GM15510 (cell line): ENCODE data around the gene HMX1.

ENCODE experiments used
- POLR2A ChIP-seq: IDR thresholded peaks from 3 replicates; pipeline ENCODE4 v1.6.1; 2011; ENCODE audit warnings: borderline replicate concordance; ENCODE audit not compliant: insufficient read length; ENCODE audit errors: extremely low read depth

HMX1 gene

DNA sequence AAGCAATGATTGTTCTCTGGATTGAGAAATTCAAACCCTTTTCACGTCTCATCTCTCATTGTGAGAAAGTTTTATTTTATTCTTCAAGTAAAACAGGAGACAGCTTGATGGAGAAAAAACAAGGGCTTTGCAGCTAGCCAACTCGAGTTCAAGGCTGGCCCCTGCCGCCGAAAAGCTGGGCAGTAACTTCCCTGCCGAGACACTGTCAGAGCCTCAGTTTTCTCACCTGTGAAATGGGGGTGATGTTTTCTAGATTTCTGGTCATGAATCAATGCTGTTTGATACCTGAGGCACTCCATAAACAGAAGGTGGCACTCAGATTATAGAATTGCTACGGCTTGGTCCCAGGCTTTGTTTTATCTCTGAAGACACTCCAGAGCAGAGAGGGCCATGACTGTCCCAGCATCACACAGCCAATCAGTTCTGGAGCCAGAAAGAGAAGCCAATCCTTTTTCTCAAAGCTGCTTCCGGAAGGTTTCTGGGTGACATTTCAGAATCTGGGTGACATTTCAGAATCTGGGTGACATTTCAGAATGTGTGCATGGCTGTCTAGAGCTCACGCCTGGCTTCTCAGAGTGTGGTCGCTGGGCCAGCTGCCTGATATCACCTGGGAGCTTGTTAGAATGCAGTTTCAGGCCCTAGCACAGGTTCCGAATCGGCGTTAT is 33.2 kb downstream of the HMX1 start:
- TF ChIP-seq POLR2A = no peak

DNA sequence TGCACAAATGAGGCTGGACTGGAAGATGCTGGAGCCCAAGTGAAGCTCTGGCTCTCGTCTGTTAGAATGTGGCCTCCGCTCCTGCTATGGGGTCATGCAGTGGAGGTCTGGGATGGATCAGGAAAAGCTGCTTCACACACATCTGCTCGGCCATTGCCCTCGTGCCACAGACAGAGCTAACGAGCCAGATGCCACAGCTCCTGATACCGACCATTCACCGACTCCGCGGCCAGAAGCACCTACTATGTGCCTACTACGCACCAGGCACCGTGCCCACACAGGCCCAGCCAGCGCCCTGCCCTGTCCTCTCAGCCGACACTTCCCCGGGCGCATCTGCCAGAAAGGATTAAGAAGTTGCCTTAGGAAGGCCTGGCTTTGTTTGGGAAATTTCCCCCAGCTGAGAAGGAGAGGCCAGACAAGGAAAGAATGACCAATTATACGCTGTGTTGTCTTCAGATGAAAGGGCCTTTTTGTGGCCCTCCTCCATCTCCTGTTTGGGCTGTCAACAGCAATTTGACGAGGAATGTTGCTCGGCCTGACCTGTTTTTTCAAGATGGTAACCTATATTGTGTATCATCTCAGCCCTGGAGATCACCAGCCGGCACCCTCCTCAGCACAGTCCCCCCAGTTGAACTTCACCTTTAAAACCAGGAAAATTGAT is 34.3 kb downstream of the HMX1 start:
- no peak for TF ChIP-seq POLR2A

DNA sequence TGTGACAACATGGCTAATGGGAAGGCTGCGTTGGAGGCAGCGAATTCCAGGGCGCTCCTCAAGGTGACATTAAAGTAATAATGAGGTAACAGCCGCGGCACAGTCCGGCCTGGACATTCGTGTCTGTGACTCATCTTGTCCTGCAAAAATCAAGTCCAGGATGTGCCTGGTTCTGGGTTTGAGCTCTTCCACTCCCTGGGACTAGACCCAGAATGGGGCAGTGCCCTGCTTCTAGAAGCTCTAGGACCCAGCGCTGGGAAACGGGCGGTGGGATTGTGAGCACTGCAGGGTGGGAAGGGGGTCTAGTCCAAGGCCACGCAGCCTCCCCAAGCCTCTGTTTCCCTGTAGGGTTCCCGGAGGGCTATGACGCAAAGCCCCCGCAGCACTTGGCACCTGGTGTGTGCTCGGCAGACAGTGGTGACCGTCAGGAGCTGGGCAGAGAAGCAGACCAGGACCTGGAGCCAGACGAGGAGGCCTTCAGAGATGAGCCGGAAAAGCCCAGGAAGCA is 34.9 kb downstream of the HMX1 start:
- no peak for TF ChIP-seq POLR2A

- TF ChIP-seq POLR2A = no peak
Measured at GRCh38 chr4:8835521-8836365, 35.9 kb downstream of the HMX1 start.

DNA sequence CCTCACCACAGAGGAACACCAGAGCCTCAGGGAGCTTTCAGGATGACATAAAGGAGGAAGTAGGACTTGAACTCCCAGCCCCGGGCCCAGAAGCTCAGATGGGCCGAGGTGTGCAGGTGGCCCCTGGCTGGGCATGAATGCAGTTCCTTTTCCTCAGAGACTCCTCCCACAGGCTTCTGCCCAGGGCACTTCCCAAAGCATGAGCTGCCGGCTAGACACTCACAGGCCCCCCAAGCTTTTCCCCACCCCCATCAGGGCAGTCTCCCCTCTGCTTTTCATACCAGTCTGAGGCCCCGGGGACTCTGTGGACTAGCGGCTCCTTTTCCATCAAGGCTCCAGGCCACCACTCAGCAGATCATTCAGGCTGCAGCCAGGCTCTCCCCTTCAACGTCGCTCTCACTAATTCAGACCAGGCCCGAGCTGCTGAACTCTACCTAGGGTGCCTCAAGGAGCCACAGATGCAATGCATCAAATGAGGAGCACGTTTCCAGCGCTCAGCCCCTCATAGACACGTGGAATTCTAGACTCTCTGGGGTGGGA is 36.9 kb downstream of the HMX1 start:
- no peak for TF ChIP-seq POLR2A

GRCh38 chr4:8832113-8832915 is 39.3 kb downstream of the HMX1 start:
- no peak for TF ChIP-seq POLR2A

GRCh38 chr4:8831221-8832112 is 40.2 kb downstream of the HMX1 start:
- TF ChIP-seq POLR2A = no peak

DNA sequence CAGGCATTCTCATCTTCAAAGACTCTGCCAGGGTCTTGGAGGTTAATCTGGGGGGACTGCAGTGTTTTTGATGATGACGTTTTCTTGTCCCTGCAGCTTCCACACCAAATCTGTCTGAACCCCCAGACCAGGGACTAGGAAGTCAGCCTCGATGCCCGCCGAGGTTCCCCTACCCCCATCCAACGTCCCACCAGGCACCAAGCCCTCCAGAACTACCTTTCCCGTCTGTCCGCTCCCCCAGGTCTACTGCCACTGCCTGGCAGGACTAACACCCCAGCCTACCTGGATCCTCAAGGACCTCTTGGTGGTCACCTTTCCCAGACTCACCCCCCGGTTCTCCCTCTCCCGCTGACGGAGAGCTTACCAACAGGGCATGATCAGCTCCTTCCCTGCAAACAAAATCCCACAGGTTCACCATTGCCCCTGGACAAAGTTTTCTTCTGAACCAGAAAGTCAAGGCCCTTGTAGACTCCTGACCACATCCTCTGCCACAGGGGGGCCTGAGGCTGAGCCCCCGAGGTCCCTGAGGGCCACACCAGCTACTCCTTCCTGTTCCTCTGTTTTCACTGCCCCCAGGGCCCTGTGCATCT is 40.9 kb downstream of the HMX1 start:
- TF ChIP-seq POLR2A = no peak

- no peak for TF ChIP-seq POLR2A
Measured at GRCh38 chr4:8830056-8830455, 41.6 kb downstream of the HMX1 start.

DNA sequence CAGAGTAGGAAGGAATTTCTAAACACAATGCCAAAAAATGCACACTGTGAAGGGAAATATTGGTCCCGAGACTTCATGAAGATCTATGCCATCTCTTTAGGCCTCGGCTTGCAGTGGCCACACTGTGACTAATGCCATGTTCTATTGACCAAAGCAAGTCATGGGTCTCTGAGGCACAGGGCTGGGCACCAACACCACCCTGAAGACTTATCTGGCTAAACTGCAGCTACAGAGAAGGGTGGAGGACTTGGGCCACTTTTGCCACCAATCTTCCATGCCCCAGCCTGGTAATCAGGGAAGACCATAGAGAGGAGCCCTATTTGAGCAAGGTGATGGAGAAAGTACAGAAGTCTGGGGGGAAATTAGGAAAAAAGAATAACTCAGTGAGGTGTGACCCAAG is 42.1 kb downstream of the HMX1 start:
- TF ChIP-seq POLR2A = no peak

- TF ChIP-seq POLR2A = no peak
Measured at GRCh38 chr4:8828869-8829268, 42.8 kb downstream of the HMX1 start.

DNA sequence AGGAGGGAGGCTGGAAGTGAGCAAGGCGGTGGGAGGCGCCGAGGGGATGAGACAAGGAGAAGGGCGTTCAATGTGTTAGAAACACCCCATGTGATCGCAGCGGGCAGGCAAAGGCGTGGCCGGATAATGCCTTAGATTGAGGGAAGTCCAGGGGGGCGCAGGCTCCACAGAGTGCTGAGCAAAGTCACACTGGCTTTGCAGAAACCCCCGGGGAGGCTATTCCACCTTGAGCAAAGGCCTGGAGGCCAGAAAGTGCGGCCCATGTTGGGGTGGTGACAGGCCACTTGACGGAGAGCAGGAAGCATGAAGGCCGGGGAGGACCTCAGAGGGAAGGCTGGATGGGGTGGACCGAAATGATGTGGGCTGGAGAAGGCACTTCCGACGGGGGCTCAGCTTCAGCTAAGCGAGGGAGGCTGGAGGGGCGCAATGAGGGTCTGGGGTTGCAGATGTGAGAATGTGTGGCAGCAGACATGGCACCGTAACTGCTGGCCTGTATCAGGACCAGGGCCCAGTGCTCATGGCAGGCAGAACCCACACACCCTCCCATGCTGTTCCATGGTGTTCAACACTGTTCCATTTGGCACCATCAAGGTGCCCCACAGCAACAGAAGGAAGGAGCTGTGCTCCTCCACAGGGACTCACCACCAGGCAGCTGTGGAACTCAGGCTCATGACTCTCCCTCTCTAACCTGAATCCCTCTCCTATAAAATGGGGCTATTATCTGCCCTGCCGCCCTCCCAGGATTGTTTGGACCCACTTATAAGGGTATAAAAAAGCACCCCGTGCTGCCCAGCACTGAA is 50.3 kb downstream of the HMX1 start:
- TF ChIP-seq POLR2A = no peak
